ENCODE data around the gene STK11IP.

Gene STK11IP

DNA sequence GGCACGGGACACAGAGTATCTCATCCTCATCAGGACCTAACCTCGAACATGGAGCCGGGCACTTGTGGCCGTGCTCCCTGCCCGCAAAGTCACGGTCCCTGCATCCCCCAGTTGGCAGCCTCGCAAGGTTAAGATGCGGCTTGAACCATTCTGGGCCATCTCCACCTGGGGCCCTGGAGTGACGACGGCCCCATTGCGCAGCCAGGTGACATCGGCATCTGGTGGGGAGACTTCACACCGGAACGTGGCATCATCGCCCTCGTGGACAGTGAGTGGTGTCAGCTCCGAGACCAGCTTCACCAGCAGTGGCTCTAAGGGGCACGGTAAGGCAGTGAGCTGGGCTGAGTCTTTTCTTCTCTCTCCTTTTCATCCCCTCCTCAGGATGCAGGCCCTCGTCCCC, 41.2 kb upstream of the STK11IP start:
- Histone ChIP-seq H3K4me1 (ENCODE audit: control insufficient read depth, insufficient read depth, low read length) (peaks cover 22% of the 10 kb centered on the region), H3K36me3 (ENCODE audit: control insufficient read depth, insufficient read depth, low read length) (peaks cover 17% of the 10 kb centered on the region), H3K4me3 (ENCODE audit: low read depth, low read length) (no peak overlapping the region), H3K27me3 (ENCODE audit: control insufficient read depth, insufficient read depth, low read length) (peaks cover 16% of the 10 kb centered on the region), H3K9ac (ENCODE audit: low read depth, low read length) (no peak overlapping the region), H3K27ac (ENCODE audit: low read depth, low read length) (no peak overlapping the region), H3K9me3 (ENCODE audit: control insufficient read depth, insufficient read depth, low read length) (no peaks in the 10 kb centered on the region)

DNA sequence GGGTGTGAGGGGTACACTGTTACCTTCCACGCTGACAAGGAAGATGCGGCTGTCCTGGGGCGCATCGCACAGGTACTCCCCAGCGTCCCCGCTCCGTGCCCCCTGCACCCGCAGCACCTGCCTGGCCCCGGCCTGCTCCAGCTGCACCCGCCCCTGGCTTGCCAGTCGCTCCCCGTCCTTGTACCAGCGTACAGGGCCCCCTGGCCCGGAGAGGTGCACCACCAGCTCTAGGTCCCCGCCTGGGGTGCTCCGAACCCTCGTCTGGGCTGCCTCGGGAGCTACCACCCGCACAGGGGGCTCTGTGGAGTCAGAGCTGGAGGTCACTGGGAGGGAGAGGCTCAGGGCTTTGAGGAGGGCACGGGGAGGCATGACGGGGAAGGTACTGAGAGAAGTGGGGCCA, 40.3 kb upstream of the STK11IP start:
- no peaks in the 10 kb centered on the region for H3K9me3 ChIP-seq (ENCODE audit: control insufficient read depth, insufficient read depth, low read length)
- H3K4me1 ChIP-seq (ENCODE audit: control insufficient read depth, insufficient read depth, low read length), result peaks cover 31% of the 10 kb centered on the region
- H3K4me3 ChIP-seq (ENCODE audit: low read depth, low read length), result no peak overlapping the region
- H3K27ac ChIP-seq (ENCODE audit: low read depth, low read length), result no peak overlapping the region
- no peak overlapping the region for H3K9ac ChIP-seq (ENCODE audit: low read depth, low read length)
- peaks cover 16% of the 10 kb centered on the region for H3K27me3 ChIP-seq (ENCODE audit: control insufficient read depth, insufficient read depth, low read length)
- peaks cover 19% of the 10 kb centered on the region for H3K36me3 ChIP-seq (ENCODE audit: control insufficient read depth, insufficient read depth, low read length)

DNA sequence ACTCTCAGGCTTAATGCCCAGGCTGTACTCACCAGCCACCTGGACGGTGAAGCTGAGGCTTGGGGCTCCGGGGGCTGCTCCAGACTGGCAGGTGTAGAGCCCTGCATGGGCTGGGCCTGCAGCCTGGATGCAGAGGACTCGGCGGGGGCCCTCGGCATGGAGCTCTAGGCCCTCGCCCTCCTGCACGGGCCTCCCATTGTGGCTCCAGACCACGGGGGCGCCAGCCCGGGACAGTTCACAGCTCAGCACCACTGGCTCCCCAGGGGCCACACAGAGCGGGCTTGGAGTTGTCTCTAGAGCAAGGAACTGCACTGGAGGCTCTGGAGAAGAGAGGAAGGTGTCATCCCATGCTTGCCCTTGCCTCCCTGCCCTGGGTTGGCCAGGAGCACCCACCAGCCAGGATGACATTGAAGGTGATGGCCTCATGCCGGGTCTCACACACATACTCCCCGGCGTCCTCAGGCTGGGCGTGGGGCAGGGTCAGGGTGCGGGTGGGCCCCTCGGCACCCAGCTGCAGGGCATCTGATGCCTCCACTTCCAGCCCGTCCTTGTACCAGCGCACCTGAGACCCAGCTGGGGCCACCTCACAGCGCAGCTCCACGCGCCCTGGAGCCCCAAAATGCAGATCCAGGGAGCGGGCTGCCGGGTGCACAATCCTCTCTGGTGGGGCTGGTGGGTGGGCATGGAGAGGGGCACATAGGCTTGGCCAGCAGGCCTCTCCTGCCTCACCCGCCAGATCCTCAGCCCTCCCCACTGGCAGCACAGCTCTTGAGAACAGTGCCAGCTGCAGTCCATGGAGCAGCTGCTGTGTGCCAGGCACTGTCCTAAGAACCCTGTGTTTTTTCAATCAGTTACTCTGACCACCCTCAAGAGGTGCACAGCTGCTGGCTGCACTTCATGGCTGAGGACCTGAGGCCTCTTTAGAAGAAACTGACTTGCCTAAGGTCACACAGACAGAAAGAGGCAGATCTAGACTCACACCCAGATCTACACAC, 39.6 kb upstream of the STK11IP start:
- H3K4me1 ChIP-seq (ENCODE audit: control insufficient read depth, insufficient read depth, low read length), result peaks cover 34% of the 10 kb centered on the region
- H3K9ac ChIP-seq (ENCODE audit: low read depth, low read length), result no peak overlapping the region
- no peak overlapping the region for H3K27ac ChIP-seq (ENCODE audit: low read depth, low read length)
- peaks cover 13% of the 10 kb centered on the region for H3K27me3 ChIP-seq (ENCODE audit: control insufficient read depth, insufficient read depth, low read length)
- H3K9me3 ChIP-seq (ENCODE audit: control insufficient read depth, insufficient read depth, low read length), result no peaks in the 10 kb centered on the region
- peaks cover 27% of the 10 kb centered on the region for H3K36me3 ChIP-seq (ENCODE audit: control insufficient read depth, insufficient read depth, low read length)
- no peak overlapping the region for H3K4me3 ChIP-seq (ENCODE audit: low read depth, low read length)

DNA sequence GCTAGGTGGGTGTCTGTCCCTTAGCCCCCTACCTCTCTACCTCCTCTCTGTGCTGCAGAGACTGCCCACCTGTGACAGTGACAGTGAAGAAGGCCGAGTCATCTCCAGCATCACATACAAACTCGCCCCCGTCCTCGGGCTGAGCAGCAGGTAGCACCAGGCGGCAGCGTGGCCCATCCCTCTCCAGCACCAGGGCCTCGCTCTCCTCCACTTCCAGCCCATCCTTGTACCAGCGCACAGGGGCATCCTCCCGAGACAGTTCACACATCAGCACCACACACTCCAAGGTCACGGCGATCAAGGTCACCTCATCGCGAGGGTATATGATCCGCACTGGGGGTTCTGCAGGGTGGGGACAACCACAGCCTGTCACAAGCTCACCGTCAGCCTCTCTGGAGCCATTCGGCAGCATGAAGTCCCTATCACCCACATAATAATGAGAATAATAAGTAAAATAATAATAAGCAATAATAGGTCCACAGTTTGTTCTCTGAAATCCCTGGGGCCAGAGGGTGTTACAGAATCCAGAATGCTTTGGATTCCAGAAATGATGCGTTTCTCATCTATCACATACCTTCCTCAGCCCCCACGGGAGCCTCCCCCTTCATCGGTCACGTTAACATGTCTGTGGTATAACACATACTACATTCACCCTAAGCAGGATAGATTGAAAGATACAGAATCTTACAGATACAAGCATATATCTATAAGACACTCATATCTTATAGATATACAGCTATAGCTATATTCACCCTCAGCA, 38.3 kb upstream of the STK11IP start:
- H3K4me3 ChIP-seq (ENCODE audit: low read depth, low read length), result no peak overlapping the region
- peaks cover under 1% of the 10 kb centered on the region; the same call in 1 of the 2 replicates for H3K27me3 ChIP-seq (ENCODE audit: control insufficient read depth, insufficient read depth, low read length)
- peaks cover 32% of the 10 kb centered on the region for H3K4me1 ChIP-seq (ENCODE audit: control insufficient read depth, insufficient read depth, low read length)
- H3K9ac ChIP-seq (ENCODE audit: low read depth, low read length), result no peak overlapping the region
- no peaks in the 10 kb centered on the region for H3K9me3 ChIP-seq (ENCODE audit: control insufficient read depth, insufficient read depth, low read length)
- H3K36me3 ChIP-seq (ENCODE audit: control insufficient read depth, insufficient read depth, low read length), result peaks cover 39% of the 10 kb centered on the region
- H3K27ac ChIP-seq (ENCODE audit: low read depth, low read length), result no peak overlapping the region

DNA sequence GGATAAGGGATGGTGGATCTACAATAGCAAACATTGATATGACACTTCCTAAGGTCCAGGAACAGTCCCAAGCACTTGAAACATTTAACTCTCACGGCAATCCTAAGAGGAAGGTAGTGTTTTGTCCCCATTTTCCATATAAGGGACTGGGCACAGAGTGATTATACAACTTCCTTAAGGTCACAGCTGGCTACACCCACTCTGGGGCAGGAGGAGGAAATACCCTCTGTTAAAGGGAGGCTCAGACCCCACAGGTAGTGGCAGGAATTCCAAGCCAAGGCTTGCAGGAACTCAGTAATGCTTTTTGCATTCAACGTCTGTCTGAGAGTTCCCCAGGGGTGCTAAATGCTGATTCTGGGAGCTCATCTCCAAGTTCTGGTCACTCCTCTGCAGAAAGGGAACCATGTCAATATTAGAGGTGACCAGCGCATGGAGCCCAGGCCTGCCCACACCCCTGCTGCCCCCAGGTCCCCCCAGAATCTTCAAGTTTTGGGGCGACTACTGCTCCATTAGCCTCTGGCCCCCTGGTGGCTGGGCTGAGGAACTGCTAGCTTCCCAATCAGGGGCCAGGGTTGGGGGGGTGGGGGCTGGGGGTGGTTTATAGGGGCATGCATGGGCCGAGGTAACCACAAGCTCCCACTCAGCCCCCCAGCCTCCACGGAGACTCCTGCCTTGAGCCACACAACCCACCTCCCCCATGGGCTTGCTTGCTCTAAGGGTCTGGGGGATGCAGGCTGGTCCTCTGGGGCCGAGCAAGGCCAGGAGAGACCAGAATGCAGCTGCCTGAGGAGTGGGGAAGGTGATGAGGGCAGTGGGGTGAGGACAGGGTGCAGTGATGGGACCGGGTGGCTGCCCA, 37.4 kb upstream of the STK11IP start:
- no peak overlapping the region for H3K4me3 ChIP-seq (ENCODE audit: low read depth, low read length)
- H3K27me3 ChIP-seq (ENCODE audit: control insufficient read depth, insufficient read depth, low read length), result no peaks in the 10 kb centered on the region

DNA sequence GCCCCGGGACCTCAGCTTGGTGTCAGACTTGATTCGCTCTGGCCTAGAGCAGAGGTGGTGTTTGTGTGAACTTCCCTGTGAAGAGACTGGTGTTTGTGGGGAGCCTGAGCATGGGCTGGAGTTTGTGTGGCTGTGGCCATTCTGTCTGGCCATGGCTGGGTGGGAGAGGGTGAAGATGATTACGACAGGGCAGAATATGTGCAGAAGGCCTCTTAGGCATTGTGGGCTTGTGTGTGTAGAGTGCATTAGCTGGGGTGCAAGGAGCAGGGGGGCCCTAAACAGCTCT, 36.8 kb upstream of the STK11IP start:
- Histone ChIP-seq H3K9me3 (ENCODE audit: control insufficient read depth, insufficient read depth, low read length) (no peaks in the 10 kb centered on the region), H3K36me3 (ENCODE audit: control insufficient read depth, insufficient read depth, low read length) (peaks cover 42% of the 10 kb centered on the region), H3K27ac (ENCODE audit: low read depth, low read length) (no peak overlapping the region), H3K27me3 (ENCODE audit: control insufficient read depth, insufficient read depth, low read length) (no peaks in the 10 kb centered on the region), H3K4me3 (ENCODE audit: low read depth, low read length) (no peak overlapping the region), H3K9ac (ENCODE audit: low read depth, low read length) (no peak overlapping the region), H3K4me1 (ENCODE audit: control insufficient read depth, insufficient read depth, low read length) (peaks cover 42% of the 10 kb centered on the region)

More for the DNA sequence above, 37.4 kb upstream of the STK11IP start:
- Histone ChIP-seq H3K27ac (ENCODE audit: low read depth, low read length) (peak overlapping the region; percentile 37), H3K4me1 (ENCODE audit: control insufficient read depth, insufficient read depth, low read length) (peaks cover 37% of the 10 kb centered on the region), H3K36me3 (ENCODE audit: control insufficient read depth, insufficient read depth, low read length) (peaks cover 42% of the 10 kb centered on the region), H3K9ac (ENCODE audit: low read depth, low read length) (no peak overlapping the region), H3K9me3 (ENCODE audit: control insufficient read depth, insufficient read depth, low read length) (no peaks in the 10 kb centered on the region)

DNA sequence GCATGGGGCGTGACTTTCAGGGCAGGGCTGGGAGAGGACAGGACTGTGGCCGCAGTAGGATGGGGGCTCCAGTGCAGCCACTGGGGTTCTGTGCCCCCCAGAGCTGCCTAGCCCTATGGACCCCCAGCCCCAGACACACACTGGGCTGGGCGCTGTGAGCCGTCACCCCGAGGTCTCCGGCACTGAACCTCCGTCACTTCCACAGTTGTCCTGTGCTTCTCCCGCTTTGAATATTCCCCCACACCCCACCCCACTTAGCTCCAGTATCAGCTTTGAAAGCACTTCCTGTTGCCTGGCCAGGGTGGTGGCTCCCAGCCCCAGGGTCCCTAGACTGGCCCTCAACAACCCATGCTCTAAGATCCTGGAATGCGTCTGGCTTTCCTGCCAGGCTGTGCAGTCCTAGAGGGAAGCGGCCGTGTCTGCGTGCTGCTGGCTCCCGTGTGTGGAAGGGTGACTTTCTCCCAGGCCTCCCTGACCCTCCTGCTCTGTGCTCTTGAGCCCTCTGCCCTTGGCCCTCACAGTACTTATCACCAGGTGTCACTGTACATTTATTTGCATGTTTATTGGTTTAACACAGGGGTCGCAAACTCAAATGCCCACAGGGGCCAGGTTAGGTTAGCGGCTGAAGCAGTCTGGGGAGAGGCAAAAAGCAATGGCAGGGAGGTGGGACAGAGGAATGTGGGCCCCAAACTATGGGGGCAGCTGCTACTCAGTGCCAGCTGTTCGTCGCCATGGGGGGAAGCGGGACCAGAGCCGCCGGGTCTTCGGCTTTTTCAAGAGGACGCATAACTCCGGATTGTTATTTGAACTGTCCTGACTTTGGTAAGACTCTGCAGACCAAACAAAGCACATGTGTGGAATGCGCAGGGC, 36.2 kb upstream of the STK11IP start:
- Histone ChIP-seq H3K36me3 (ENCODE audit: control insufficient read depth, insufficient read depth, low read length) (peaks cover 37% of the 10 kb centered on the region), H3K9me3 (ENCODE audit: control insufficient read depth, insufficient read depth, low read length) (no peaks in the 10 kb centered on the region), H3K27me3 (ENCODE audit: control insufficient read depth, insufficient read depth, low read length) (no peaks in the 10 kb centered on the region), H3K9ac (ENCODE audit: low read depth, low read length) (no peak overlapping the region), H3K4me1 (ENCODE audit: control insufficient read depth, insufficient read depth, low read length) (peaks cover 48% of the 10 kb centered on the region), H3K27ac (ENCODE audit: low read depth, low read length) (peak overlapping the region; percentile 37), H3K4me3 (ENCODE audit: low read depth, low read length) (no peak overlapping the region)

DNA sequence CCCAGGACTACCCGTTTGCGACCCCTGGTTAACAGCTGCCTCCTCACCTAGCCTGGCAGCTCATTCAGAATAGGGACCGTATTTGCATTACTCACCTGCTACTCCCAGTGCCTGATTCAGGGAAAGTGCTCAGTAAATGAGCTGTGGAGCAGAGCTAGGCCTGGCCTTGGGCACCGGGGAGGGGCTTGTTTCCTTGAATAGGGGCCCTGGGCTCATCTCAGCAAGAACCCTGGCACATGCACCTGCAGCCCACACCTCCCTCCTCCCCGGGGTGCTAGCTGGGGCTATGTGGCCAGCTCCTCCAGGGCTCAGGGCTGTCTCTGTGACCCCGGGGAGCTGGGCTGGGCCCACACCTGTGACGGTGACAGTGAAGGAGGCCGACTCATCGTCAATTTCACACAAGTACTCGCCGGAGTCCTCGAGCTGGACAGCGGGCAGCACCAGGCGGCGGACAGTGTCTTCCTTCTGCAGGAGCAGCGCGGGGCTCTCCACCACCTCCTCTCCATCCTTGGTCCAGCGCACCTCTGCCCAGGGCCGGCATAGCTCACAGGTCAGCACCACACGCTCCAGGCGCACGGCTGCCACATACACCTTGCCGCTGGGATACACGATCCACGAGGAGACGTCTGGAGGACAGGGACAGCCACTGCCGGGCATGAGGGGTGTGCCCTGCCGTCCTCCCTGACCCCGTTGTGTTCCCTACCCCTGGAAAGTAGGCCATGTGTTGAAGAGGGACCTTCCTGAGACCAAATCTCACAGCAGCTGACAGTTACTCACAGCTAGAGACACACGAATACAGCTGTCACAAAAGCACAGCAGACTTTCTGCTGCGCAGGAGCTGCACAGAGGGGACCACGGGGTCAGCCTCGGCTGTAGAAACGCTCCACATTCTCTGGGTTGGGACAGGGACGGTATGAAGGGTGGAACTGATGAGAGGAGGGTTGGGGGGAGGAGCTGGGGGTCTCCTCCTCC, 35.3 kb upstream of the STK11IP start:
- H3K9me3 ChIP-seq (ENCODE audit: control insufficient read depth, insufficient read depth, low read length), result no peaks in the 10 kb centered on the region
- H3K9ac ChIP-seq (ENCODE audit: low read depth, low read length), result no peak overlapping the region
- H3K36me3 ChIP-seq (ENCODE audit: control insufficient read depth, insufficient read depth, low read length), result peaks cover 34% of the 10 kb centered on the region
- no peak overlapping the region for H3K4me3 ChIP-seq (ENCODE audit: low read depth, low read length)
- H3K27ac ChIP-seq (ENCODE audit: low read depth, low read length), result peak overlapping the region; percentile 37
- no peaks in the 10 kb centered on the region for H3K27me3 ChIP-seq (ENCODE audit: control insufficient read depth, insufficient read depth, low read length)
- H3K4me1 ChIP-seq (ENCODE audit: control insufficient read depth, insufficient read depth, low read length), result peaks cover 51% of the 10 kb centered on the region

DNA sequence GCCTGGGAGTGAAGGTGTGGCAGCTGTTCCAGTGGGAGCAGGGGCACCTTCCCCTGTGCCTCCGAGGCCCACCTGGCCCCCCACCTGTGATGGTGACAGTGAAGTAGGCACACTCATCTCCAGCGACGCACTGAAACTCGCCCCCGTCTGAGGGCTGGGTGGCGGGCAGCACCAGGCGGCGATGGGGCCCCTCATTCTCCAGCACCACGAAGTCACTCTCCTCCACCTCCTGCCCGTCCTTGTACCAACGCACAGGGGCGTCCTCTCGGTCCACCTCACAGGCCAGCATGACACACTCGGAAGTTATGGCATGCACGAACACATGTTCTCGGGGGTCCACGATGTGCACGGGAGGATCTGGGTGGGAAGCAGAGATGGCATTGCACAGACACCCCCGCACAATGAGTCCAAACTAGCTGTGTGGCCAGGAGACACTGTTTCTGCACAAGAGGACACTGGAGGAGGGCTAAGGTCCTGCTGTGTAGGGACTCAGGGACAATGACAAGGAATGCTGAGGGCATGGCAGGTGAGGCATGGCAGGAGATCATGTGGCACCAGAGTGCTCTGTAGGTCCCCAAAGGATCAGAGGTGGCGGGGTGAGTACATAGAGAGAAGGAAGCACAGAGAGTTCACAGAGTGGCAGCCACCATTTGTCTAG, 34.3 kb upstream of the STK11IP start:
- peaks cover 34% of the 10 kb centered on the region for H3K36me3 ChIP-seq (ENCODE audit: control insufficient read depth, insufficient read depth, low read length)

More for the DNA sequence above, 34.3 kb upstream of the STK11IP start:
- H3K27me3 ChIP-seq (ENCODE audit: control insufficient read depth, insufficient read depth, low read length), result no peaks in the 10 kb centered on the region
- H3K9me3 ChIP-seq (ENCODE audit: control insufficient read depth, insufficient read depth, low read length), result no peaks in the 10 kb centered on the region
- H3K9ac ChIP-seq (ENCODE audit: low read depth, low read length), result no peak overlapping the region
- peaks cover 51% of the 10 kb centered on the region for H3K4me1 ChIP-seq (ENCODE audit: control insufficient read depth, insufficient read depth, low read length)
- H3K27ac ChIP-seq (ENCODE audit: low read depth, low read length), result no peak overlapping the region
- no peak overlapping the region for H3K4me3 ChIP-seq (ENCODE audit: low read depth, low read length)
